Measurements from ENCODE around the gene ZNF576. TPM values are rescaled to one million over a fixed set of nuclear protein-coding genes. Genes with fewer than 3 reads are reported as not detected.

The ZNF576 gene
- total RNA-seq, 1 donor from 2014 or later = 15.0 TPM

- peak; percentile 95 for DNase-seq
- Mint-ChIP-seq H3K4me3 (ENCODE audit: unreplicated experiment) (peak overlapping the region; percentile 94), H3K27ac (ENCODE audit: unreplicated experiment) (peak overlapping the region; percentile 99), H3K27me3 (ENCODE audit: unreplicated experiment) (peaks cover 13% of the 10 kb centered on the region), H3K4me1 (ENCODE audit: low read depth, unreplicated experiment) (peaks cover 7% of the 10 kb centered on the region), H3K36me3 (ENCODE audit: unreplicated experiment) (peaks cover 8% of the 10 kb centered on the region), H3K9me3 (ENCODE audit: unreplicated experiment) (peaks cover 14% of the 10 kb centered on the region)
- no peak for TF ChIP-seq CTCF (IDR thresholded peaks at IDR 0.05; ENCODE audit: partially characterized antibody, unreplicated experiment)
These were observed 23.9 kb downstream of the ZNF576 start for GRCh38 chr19:43620061-43621001.

- TF ChIP-seq CTCF (IDR thresholded peaks at IDR 0.05; ENCODE audit: partially characterized antibody, unreplicated experiment) = no peak
- DNase-seq = no peak
- Mint-ChIP-seq H3K4me1 (ENCODE audit: low read depth, unreplicated experiment) (peaks cover 12% of the 10 kb centered on the region), H3K27ac (ENCODE audit: unreplicated experiment) (no peak overlapping the region), H3K9me3 (ENCODE audit: unreplicated experiment) (peaks cover 14% of the 10 kb centered on the region), H3K36me3 (ENCODE audit: unreplicated experiment) (peaks cover 8% of the 10 kb centered on the region), H3K4me3 (ENCODE audit: unreplicated experiment) (no peak overlapping the region), H3K27me3 (ENCODE audit: unreplicated experiment) (peaks cover 14% of the 10 kb centered on the region)
These were observed 25.7 kb downstream of the ZNF576 start for GRCh38 chr19:43622070-43622469.

- DNase-seq = no peak
- TF ChIP-seq CTCF (IDR thresholded peaks at IDR 0.05; ENCODE audit: partially characterized antibody, unreplicated experiment) = no peak
- no peak overlapping the region for H3K4me3 Mint-ChIP-seq (ENCODE audit: unreplicated experiment)
- H3K36me3 Mint-ChIP-seq (ENCODE audit: unreplicated experiment) = peaks cover 8% of the 10 kb centered on the region
- peaks cover 14% of the 10 kb centered on the region for H3K27me3 Mint-ChIP-seq (ENCODE audit: unreplicated experiment)
- H3K27ac Mint-ChIP-seq (ENCODE audit: unreplicated experiment) = no peak overlapping the region
- H3K9me3 Mint-ChIP-seq (ENCODE audit: unreplicated experiment) = peaks cover 14% of the 10 kb centered on the region
- peaks cover 19% of the 10 kb centered on the region for H3K4me1 Mint-ChIP-seq (ENCODE audit: low read depth, unreplicated experiment)
These were observed 26.6 kb downstream of the ZNF576 start for GRCh38 chr19:43622956-43623355.

- no peak for DNase-seq
- no peak for TF ChIP-seq CTCF (IDR thresholded peaks at IDR 0.05; ENCODE audit: partially characterized antibody, unreplicated experiment)
- Mint-ChIP-seq H3K27me3 (ENCODE audit: unreplicated experiment) (peaks cover 13% of the 10 kb centered on the region), H3K36me3 (ENCODE audit: unreplicated experiment) (peaks cover 8% of the 10 kb centered on the region), H3K4me1 (ENCODE audit: low read depth, unreplicated experiment) (peaks cover 23% of the 10 kb centered on the region), H3K4me3 (ENCODE audit: unreplicated experiment) (no peak overlapping the region), H3K27ac (ENCODE audit: unreplicated experiment) (peak overlapping the region; percentile 14), H3K9me3 (ENCODE audit: unreplicated experiment) (peaks cover 11% of the 10 kb centered on the region)
These were observed 27.7 kb downstream of the ZNF576 start for GRCh38 chr19:43623889-43624670.
